ENCODE measurements around the gene FOXP1. TPM values are rescaled to one million over a fixed set of nuclear protein-coding genes. Genes with fewer than 3 reads are reported as not detected.

FOXP1 gene
- total and polyA plus RNA-seq, 2 of the 8 experiments (the other 6 are each of a cell fraction or from before 2014, with no cell fraction given): 13.9 to 25.4 TPM

- H3K23ac ChIP-seq (ENCODE audit: insufficient read length): no peak overlapping the region
- no peak overlapping the region for H3K4me2 ChIP-seq (ENCODE audit: insufficient read depth in 1 of 2, low read depth in 2 of 2, low read length in 2 of 2)
- no peak overlapping the region for H2AFZ ChIP-seq (ENCODE audit: low read length)
- H3K4ac ChIP-seq (replicated peaks; ENCODE audit: insufficient read length, low read depth, low read length): peak overlapping the region; percentile 8
- peaks cover 0 to 1% (median 0%) of the 10 kb centered on the region in 4 experiments; a peak in 1 of 7 replicates for H3K27me3 ChIP-seq (replicated peaks in 1 of 4; ENCODE audit: control insufficient read depth in 3 of 4, extremely low read depth in 1 of 4, insufficient read depth in 3 of 4, low read length in 3 of 4)
- no peak overlapping the region for H3K56ac ChIP-seq (replicated peaks; ENCODE audit: insufficient read length, low read depth, low read length)
- 0 out of 2 replicates have a peak overlapping the region, but pooled peaks have one; percentile 13 for H2BK5ac ChIP-seq (ENCODE audit: low read depth, low read length)
- H3K4me3 ChIP-seq (ENCODE audit: extremely low read depth in 1 of 4, insufficient read depth in 2 of 4, low read depth in 3 of 4, low read length in 4 of 4): no peak overlapping the region
- POLR2A ChIA-PET (ENCODE audit: partially characterized antibody): no interaction called here
- no peak overlapping the region for H2BK15ac ChIP-seq (ENCODE audit: low read length)
- H2BK12ac ChIP-seq (ENCODE audit: low read depth, low read length): no peak overlapping the region
- H3K36me3 ChIP-seq (ENCODE audit: control insufficient read depth in 2 of 4, insufficient read depth in 4 of 4, low read length in 3 of 4): no peaks in the 10 kb centered on the region; a peak in 2 of 8 replicates
- no peak overlapping the region for H2AK5ac ChIP-seq (ENCODE audit: low read depth, low read length)
- no peak overlapping the region for H4K8ac ChIP-seq (ENCODE audit: extremely low read depth, insufficient read depth, low read length)
- H3K79me1 ChIP-seq (ENCODE audit: low read depth, low read length): peaks cover 4% of the 10 kb centered on the region; the same call in 1 of the 2 replicates
- no peak overlapping the region for H3K18ac ChIP-seq (ENCODE audit: extremely low read depth, low read length)
- no peak overlapping the region for H3K14ac ChIP-seq (ENCODE audit: insufficient read length)
- H3K4me1 ChIP-seq (replicated peaks in 1 of 4; ENCODE audit: control insufficient read depth in 3 of 4, insufficient read depth in 4 of 4, low read length in 3 of 4): no peaks in the 10 kb centered on the region
- no peak for FAIRE-seq
- no peak overlapping the region for H2BK120ac ChIP-seq (replicated peaks; ENCODE audit: low read depth, low read length)
- no peak overlapping the region for H3K27ac ChIP-seq (ENCODE audit: low read depth, low read length)
- H4K5ac ChIP-seq (ENCODE audit: insufficient read length, low read depth, low read length): no peak overlapping the region
- no peaks in the 10 kb centered on the region for H4K20me1 ChIP-seq (replicated peaks in 1 of 2; ENCODE audit: control insufficient read depth in 1 of 2, insufficient read depth in 2 of 2, low read length in 2 of 2)
- H3K23me2 ChIP-seq (ENCODE audit: low read depth, low read length): no peaks in the 10 kb centered on the region
- peaks cover 0 to 6% of the 10 kb centered on the region in 2 experiments; a peak in 1 of 4 replicates for H3K79me2 ChIP-seq (ENCODE audit: control insufficient read depth in 1 of 2, insufficient read depth in 2 of 2, low read length in 2 of 2)
- H2BK20ac ChIP-seq (ENCODE audit: low read length): no peak overlapping the region
- DNase-seq (ENCODE audit: low read depth in 1 of 2, low spot score in 2 of 2): no peak
- H3K9me3 ChIP-seq (ENCODE audit: insufficient read depth in 2 of 2, low read depth in 1 of 2, low read length in 1 of 2): no peaks in the 10 kb centered on the region
- WGBS, 2 experiments (ENCODE audit: extremely low coverage in 1 of 2, insufficient coverage in 1 of 2, insufficient read length in 1 of 2, insufficient replicate concordance in 2 of 2, low coverage in 1 of 2, low lambda C conversion rate in 2 of 2, missing lambda C conversion rate in 1 of 2): 94% methylated on average over 21 of the region's 21 CpGs; no CpG with 5 or more reads in 1 of the 2 experiments
- CTCF ChIA-PET (ENCODE audit: partially characterized antibody): interaction anchor here (1.0 to 1.3 kb wide), 3 partner anchors 14 to 28 kb away, joined by 3 to 5 read pairs (median 3); no protein-coding TSS in a partner anchor
- H4K91ac ChIP-seq (replicated peaks; ENCODE audit: insufficient read length, low read length): no peak overlapping the region
- H3K9ac ChIP-seq (replicated peaks in 1 of 4; ENCODE audit: extremely low read depth in 1 of 4, low read depth in 3 of 4, low read length in 3 of 4): no peak overlapping the region
- TF ChIP-seq SUZ12 (IDR thresholded peaks at IDR 0.05; ENCODE audit: low read length) (no peak), TEAD4 (IDR thresholded peaks at IDR 0.05; ENCODE audit: low read depth, low read length) (no peak), RXRA (IDR thresholded peaks at IDR 0.05; ENCODE audit: insufficient read depth, low read depth, low read length) (no peak), JUN (IDR thresholded peaks at IDR 0.05; ENCODE audit: low read depth, low read length) (no peak), BRCA1 (IDR thresholded peaks at IDR 0.05; ENCODE audit: low read depth, low read length) (no peak), GTF2F1 (IDR thresholded peaks at IDR 0.05; ENCODE audit: borderline replicate concordance, low read depth, low read length) (no peak), FOSL1 (IDR thresholded peaks at IDR 0.05; ENCODE audit: insufficient read depth, low read depth, low read length) (no peak), CHD1 (IDR thresholded peaks at IDR 0.05; ENCODE audit: low read depth, low read length) (no peak), SIRT6 (IDR thresholded peaks at IDR 0.05; ENCODE audit: low read length) (no peak), SP4 (IDR thresholded peaks at IDR 0.05; ENCODE audit: low read length) (no peak)
- TF ChIP-seq, protein P1, sequence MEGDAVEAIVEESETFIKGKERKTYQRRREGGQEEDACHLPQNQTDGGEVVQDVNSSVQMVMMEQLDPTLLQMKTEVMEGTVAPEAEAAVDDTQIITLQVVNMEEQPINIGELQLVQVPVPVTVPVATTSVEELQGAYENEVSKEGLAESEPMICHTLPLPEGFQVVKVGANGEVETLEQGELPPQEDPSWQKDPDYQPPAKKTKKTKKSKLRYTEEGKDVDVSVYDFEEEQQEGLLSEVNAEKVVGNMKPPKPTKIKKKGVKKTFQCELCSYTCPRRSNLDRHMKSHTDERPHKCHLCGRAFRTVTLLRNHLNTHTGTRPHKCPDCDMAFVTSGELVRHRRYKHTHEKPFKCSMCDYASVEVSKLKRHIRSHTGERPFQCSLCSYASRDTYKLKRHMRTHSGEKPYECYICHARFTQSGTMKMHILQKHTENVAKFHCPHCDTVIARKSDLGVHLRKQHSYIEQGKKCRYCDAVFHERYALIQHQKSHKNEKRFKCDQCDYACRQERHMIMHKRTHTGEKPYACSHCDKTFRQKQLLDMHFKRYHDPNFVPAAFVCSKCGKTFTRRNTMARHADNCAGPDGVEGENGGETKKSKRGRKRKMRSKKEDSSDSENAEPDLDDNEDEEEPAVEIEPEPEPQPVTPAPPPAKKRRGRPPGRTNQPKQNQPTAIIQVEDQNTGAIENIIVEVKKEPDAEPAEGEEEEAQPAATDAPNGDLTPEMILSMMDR (IDR thresholded peaks at IDR 0.05; ENCODE audit: control extremely low read depth in 1 of 3, insufficient read depth in 1 of 3, low read depth in 1 of 3, low read length in 3 of 3): no peak
These were observed 385.5 kb downstream of the FOXP1 start for GRCh38 chr3:71197841-71198565.

All from H1 (cell line).